T1000 (cell line): ENCODE results near the gene S100A5.
A peak's percentile ranks its signal among the peaks of the same experiment; 100 is the strongest.

Source experiments
- DNase-seq: peaks from one replicate; lab custom pipeline; 2025; ENCODE audit warnings: mixed read lengths; lab: John Stamatoyannopoulos, UW

Gene S100A5

DNA sequence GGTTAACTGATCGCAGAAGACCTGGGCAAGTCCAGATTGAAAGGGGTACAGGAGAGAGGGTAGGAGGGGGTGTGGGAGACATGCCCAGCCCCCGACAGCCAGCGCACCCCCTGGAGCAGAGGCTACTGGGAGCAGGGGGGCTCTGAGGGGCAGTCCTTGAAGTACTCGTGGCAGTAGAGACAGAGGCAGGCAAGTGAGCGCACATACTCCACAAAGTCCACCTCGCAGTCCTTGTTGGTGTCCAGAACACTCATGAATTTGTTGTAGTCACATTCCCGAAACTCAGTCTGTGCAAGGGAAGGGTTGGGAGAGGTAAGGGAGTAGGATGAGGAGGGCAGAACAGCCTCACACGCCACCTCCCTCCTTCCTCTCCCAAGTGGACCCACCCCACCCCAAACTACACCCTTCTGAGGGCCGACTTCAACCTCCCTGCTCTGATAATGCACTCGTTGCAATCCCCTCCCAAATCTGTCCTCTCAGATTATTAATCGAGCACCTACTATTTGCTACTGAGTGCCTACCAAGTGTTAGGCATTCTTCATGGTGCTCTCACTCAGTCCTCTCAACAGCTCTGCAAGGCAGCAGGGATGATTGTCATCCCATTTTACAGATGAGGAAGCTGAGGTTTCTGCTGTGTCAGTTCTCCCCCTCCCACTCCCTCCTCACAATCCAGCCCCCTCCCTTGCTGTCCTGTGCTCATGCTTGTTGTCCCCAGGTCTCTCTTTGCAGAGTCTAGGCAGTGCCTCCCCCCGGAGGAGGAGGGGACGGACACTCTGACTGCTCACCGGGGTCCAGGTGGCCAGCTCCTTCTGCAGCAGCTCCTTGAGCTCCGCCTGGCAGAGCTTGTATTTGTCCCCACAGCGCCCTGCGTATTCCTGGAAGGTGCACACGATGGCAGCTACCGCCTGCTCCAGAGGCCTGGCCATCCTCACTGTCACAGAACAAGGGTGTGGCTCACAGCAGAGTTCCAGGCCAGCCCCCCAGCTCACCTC lies 7.1 kb upstream of the S100A5 start:
- no peak for DNase-seq

DNA sequence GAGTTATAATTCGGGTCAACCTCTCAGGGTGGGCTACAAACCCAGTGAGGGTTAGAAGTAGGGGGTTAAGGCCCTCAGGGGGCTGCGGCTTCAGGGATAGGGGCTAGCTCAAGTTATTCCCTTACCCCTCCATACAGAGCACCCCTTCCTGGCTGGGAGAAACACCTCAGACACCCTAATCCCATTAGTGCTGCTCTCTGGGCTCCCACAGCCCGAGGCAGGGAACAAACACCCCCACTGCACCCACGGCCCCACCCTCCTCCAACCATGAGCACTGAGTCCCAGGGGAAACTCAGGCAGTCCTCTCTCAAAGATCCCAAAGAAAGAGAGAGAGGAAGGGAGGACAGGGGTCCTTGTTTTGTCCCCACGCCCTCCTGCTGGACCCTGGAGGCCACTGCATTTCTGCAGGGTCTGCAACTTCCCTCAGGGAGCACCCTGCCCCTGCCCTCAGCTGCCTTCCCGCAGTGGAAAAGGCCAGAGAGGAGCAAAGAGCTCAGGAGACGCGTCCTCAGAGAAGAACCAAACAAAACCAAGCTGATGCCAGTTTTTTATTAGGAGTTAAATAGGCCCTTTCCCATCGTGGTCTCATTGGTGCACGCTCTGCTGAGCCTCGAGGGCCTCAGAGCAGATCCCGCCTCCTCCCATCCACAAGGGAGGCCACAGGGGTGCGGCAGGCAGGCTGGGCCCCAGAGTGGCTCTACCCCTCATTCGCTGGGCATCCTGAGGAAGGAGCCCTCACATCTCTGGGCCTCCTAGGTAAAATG lies 6.2 kb upstream of the S100A5 start:
- DNase-seq, result no peak

DNA sequence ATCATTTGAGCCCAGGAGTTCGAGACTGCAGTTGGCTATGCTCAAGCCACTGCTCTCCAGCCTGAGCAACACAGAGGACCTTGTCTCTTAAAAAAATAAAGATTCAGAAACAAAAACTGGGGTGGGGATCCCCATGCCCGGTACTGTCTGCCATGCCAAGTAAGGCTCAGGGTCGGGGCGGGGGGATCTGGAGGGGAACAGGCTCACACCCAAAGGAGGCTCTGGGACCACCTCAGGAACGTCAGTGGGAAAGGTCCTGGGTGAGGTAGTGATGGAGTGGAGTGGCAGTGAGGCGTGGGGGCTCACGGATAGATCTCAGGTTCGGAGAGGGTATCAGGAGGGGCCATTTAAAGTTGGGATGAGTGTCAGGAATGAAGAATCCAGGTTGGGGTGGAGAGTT lies 5.6 kb upstream of the S100A5 start:
- no peak for DNase-seq

DNA sequence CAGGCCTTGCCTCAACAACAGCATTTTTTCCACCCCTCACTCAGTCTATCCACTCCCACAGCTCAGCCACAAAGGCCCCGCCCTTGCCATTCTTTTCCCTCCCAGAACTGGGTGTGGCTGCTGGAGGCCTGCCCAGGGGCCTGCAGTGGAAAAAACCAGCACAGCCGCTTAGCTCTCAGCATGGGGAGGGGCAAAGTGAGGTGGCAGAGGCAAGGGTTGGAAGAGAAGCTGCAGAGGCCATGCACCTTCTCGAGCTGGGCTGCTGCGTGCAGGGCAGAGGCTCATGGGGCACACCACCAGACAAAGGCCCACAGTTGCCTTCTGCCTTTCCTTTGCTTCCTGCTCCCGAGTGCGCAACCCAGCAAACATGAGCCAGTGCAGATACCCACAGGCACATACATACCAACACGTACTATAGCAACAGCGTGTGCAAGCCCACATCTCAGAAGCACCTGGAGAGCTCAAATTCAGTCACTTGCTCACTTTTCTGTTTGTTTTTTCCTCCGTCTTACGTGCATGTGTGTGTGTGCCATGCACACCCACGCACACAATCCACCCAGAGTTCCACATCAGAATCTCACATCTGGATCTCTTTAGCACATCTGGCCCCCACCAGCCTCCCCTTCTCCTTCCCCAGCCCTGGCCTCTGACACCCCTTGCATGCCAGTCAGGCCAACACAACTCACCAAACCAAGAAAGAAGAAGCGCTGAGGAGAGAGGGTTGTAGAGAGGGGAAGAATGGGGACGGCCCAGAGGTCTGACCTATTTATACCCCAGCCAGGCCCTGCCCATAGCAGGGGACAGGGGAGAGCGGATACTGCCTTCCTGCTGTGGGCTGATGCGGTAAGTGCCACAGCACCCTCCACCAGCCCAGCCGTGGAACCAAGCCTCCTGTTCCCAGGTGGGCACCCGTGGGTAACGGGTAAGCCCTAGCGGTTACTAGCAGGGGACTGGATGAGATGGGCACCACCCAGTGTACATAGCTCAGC lies 4.6 kb upstream of the S100A5 start, which contains the start of gene S100A4:
Gene S100A4 (minus strand): TSS at position 740 of the 989 bp plus-strand sequence. CDS start 1,012 bp downstream, outside the sequence.
- DNase-seq, result peak; percentile 79

DNA sequence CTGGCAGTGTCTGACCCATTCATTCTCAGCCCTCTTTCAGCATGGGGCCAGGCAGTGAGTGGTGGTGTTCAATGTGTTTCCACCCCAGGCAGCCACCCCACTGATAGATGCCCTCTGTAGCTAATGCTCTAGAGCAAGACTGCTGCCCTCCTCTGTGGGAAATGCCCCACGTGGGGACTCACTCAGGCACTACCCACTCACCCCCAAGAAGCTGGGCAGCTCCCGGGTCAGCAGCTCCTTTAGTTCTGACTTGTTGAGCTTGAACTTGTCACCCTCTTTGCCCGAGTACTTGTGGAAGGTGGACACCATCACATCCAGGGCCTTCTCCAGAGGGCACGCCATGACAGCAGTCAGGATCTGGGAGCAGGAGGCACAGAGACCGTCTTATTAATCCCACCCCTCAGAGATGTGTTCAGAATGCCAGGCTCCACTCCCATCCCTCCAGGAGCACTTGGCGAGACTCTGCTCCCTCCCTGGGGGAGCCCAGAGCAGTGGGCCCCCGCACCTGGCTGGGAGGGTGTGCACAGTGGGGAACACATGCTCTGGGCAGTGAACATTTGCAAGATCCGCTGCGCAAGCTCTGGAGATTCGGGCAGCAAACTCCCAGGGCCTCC lies 3.8 kb upstream of the S100A5 start:
- no peak for DNase-seq

DNA sequence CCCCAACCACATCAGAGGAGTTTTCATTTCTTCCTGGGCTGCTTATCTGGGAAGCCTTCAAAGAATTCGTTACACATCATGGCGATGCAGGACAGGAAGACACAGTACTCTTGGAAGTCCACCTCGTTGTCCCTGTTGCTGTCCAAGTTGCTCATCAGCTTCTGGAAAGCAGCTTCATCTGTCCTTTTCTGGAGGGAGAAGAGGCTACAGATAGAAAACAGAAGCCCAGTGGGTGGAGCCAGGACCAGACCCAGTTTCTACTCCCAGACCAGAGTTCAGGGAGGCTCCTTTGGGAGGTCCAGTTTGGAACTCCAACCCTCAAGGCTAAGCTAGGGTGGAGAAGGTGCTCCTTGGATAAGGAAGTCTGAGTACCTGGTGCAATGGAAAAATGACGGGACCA lies 3.0 kb upstream of the S100A5 start:
- DNase-seq, result no peak

DNA sequence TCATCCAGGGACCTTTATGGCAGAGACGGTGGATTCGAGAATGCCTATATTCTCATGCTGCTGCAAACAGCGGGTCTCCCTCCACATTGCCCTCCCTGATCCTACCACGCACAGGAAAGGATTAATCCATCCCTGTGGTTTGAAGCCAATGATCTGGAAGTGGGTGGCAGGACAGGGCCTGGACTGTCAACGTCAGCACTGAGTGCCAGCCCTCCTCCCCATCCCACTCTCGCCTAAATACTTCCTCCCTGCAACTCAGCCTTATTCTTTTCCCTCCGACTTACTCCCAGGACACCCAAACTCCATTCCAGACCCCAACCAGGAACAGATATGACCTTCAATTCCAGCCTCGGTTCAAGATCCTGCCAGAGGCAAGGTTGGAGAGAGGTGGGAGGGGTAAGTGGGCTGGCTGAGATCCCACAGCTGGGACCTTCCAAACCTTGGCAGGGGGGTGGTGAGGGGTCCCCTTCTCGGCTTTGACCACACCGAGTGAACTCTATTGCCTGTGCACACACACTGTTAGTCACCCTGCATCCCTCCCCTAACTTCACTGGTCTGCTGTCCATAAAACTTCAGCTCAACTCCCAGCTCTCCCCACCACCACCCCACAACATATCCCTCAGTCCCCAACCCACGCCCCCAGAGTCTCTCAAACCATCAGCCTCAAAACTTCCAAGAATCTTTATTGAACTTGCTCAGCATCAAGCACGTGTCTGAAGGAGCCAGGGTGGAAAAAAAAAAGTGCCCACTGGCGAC lies 2.4 kb upstream of the S100A5 start:
- no peak for DNase-seq

DNA sequence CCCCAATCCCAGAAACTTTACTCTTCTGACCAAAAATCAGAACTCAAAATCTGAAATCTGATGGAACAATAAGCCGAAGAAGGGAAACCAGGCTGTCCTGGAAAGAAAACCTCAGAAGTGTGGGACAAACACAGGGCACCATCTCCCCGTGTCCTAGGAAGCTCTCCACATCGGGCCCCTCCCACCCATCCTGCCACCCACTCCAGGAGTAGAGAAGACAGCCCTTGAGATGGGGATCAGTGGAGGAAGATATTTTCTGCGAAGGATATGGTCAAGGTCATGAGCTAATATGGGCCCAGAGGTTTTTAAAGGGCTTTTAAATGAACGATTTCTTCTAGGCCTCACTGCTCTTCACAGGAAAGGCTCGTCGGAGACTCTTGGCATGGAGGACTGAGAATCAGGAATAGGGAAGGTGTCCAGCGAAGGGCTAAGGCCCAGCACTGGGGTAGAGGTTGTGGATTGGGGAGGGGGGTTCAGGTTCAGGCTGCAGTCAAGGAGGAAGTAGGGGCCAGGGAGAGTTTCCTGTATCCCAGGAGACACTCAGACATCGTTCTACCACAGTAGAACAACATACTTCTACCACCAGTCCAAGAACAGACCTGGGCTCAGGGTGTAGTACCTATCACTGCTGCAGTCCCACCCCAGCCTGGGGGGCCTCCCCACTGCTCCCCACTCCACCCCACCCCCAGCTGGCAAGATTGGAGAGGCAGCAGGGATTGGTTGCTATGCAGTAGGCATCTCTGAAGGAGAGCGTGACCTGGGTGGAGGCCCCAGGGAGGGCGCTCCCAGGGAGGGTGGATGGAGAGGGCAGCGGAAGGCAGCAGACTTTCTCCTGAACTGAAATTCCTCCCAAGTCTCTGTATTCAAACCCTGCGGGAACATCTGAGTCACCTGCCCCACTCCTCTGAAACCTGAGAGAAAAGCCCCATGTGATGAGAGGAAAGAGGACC lies 1.2 kb upstream of the S100A5 start:
- no peak for DNase-seq

DNA sequence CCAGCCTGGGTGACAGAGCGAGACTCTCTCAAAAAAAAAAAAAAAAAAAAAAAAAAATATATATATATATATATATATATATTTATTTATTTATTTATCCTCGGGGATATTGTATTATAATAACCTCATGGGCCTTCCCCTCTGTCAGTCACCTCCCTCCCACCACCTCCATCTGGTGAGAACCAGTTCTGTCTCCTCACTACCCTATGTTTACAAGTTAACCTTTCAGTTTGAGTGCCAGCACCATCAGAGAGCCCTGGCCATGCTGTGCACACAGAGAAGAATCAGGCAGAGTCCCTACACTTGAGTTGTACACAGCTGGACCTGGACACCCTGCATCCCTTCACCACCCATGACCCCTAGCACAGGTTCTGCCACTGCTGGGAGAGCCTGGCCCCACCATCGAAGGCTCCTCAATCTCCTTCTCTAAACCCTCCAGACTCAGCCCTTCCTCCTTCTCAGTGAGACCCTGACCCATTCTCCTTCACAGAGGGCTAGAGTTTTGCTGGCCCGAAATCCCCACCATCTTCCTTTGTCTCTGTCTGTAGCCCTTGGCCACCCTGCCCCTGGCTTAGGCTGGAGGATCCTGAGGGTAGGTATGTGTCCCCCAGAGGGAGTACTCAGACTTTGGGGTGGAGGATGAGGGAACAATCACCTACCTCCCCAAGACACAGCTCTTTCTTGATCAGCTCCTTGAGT lies 1.2 kb downstream of the S100A5 start:
- no peak for DNase-seq

DNA sequence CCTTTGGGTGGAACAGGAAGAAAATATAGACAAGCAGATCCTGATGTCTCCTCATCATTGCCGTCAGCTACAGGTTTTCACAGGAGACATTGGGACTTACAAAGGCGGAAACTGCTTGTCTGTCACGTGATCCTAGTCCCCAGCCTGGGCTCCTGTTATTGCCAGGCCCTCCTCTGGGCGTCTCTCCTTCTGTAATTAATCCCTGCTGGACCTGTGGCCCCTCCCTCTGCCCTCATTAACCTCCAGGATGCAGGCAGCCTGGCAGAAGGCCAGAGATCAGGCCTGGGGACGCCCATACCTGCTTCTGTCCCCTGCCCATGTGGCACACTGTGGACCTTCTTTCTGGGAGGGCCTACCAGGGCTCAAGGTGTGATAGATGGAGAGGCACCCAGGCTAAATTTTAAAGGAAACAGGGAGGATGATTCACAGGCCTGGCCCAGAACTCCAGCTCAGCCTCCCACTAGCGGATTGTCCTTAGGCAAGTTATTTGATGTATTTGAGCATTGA lies 2.4 kb downstream of the S100A5 start:
- DNase-seq, result no peak

DNA sequence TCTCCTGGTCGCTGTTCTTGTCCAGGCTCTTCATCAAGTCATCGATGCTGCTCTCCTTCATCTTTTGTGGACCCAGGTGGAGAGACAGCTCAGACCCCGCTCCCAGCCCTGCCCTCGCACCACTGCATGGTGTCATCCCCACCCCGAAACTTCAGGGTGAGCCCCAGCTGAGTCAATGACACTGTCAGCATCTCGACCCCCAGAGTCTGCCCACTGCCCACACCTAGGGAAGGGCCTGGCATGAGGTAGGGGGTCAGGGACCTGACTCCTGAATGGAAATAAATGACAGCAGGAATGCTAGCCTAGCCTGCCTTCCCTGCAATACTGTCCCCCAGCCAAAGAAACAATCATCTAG lies 3.4 kb downstream of the S100A5 start:
- DNase-seq, result no peak

DNA sequence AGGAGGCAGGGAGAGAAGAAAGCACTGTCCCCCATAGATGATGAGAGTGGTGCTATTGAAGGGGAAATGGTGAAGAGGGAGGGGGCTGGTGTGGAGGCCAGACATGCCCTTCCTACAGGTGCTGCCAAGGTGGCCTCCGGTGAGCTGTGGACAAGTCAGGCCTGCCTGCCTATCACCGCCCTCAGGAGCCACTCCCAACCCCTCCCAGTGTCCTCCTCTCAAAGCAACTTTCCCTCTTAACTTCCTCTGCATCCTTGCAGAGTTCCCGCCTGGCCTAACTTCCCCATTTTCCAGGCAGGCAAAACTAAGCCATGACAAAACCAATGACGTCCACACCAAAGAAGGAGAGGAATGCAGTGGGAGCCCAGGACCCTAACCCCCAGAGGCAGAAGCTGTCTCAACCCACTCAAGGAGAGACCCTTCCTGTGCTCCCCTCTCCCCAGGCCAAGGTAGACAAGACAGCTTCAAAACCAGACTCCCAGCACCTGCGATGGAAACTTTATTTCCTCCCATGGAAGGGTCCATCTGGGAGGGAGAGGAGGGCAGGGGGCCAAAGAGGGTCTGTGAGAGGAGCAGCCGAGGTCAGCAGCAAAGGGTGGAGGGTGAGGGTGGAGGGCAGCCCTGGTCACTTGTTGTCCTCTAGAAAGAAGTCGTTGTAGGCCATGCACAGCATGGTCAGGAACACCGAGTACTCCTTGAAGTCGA lies 3.9 kb downstream of the S100A5 start:
- DNase-seq, result no peak

DNA sequence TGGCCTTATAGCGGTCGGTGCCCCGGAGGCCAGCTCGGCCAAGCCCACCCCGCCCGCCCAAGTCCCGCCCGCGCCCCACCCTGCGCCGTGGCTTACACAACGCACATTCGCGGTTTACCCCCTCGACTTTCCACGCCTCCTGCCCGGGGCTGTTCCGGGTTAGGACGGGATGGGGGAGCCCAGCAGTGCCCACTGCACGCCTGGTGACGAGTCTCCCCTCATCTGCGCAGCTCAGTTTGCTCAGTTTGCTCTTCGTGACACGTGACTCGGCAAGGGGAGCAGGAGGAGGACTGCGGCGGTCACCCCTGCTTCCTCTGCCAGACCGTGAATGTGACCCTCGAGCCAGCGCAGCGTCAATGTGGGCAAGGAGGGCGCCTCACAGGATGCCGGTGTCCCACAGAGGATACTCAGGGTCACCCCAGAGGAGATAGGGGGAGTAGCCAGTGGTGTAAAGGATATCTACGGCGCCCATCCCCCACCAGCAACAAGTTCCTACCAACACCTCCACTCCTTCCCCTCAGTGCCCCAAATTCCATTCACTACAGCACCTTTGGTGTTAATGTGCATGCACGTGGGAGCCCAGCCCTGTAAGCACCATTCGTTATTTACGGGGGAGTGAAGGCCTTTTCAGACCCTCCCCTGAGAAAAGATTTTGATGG lies 4.6 kb downstream of the S100A5 start:
- DNase-seq, result peak; percentile 94

DNA sequence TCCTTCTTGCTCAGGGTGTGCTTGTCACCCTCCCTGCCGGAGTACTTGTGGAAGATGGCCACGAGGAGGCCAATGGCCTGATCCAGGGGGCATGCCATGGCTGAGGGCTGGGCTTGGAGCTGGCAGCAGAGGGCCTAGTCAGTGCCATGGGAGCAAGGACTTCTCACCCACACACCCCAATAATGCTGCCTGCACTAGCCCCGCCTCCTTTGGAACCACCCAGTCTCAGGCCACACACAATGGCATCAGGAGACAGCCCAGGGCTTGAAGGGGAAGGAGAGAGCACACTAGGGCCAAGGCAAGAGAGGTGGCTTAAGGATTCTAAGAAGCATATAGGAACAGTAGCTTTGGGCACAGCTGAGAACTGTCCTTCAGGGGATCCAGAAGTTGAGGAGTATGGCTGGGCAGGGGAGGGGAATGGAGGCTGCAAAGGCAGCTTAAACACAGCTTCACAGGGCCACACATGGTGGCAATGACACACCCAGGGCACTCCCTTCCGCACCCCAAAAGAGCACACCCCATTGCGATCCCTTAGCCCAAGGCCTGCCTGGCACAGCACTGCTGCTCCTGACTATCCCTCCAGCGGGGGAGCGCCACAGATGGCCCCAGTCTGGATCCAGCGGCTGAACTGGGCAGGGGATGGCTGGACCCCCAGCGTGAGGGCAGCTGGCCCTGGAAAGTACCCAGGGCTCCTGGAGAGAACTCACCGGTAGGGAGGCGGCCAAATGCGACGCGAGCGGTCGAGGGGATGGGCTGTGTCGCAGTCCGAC lies 5.3 kb downstream of the S100A5 start, which contains the start of gene S100A6:
Gene S100A6 (minus strand): TSS at position 750 of the 770 bp plus-strand sequence. CDS start 652 bp downstream, at position 98.
- DNase-seq, result no peak

DNA sequence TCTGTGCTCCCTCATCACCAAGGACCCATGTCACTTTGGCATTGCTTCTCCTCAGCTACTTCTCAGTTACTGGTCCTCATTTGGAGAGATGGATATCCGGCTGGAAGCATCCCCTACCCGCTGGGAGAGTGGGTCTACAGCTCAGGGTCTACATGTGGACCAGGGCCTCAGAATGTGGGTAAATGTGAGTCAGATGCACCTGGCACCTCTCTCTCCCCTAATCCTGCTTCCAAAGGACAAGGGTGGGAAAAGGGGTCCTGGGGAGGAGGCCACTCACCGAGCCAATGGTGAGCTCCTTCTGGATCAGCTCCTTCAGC lies 5.9 kb downstream of the S100A5 start:
- no peak for DNase-seq

DNA sequence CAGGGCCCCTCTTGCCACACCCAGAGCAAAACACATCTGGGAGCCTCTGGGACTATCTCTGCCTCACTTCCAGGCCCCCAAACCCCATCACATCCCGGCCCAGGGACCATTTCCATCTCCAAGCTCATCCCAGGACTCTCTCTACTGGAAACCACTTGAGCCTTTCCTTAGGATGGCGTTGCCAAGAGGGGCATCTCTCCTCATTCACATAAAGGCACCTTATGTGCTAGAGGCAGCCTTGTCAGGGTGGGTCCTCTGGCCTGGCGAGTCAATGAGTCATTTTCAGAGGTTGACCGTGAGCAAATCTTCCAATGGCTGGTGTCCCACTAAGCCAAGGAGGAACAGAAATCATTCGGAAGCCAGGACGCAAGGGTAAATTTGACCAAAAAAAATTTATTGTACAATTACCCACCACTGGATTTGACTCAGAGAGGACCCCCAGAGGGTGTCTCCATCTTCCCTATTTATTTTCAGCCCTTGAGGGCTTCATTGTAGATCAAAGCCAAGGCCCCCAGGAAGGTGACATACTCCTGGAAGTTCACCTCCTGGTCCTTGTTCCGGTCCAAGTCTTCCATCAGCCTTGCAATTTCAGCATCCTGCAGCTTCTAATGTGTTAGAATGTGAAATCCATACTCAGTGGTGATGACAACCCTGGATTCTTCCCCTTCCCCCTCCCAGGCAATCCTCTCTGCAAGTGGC lies 6.4 kb downstream of the S100A5 start:
- DNase-seq, result no peak
